IMR-90 (cell line): ENCODE results near the gene PLCH1.

ENCODE experiments used
- ELK1 ChIP-seq: fragments of 150-350 bp; IDR thresholded peaks from 2 replicates; pipeline ENCODE4 v1.6.1; 2016; ENCODE audit warnings: low read depth, mild to moderate bottlenecking, low read length, moderate library complexity, borderline replicate concordance
- POLR2A ChIP-seq: IDR thresholded peaks from 2 replicates; pipeline ENCODE4 v1.6.1; 2012; ENCODE audit warnings: mild to moderate bottlenecking, low read depth, low read length
- TF ChIP-seq, protein P1 (sequence below): conservative IDR thresholded peaks from 2 replicates; pipeline ENCODE4 v1.5.1; 2012; ENCODE audit warnings: mild to moderate bottlenecking, low read depth, low read length, improper control_type of control experiment

DNA sequence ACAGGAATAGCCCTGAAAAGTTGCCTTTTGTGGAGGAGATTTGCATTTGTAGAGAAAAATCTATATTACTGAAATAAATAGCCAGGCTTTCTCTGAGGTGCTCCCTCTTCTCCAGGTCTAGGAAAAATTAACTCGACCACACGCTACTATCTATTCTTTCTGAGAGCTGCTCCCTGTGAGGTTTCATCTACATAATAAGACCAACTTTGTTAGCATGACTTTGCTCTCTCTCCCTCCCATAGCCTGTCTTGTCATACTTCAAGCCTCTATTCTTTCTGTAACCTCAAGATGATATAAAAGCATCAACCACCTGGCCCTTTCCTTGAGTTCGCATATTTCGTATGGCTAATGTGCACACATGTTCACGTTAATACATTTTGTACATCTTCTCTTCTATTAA, 375.6 kb downstream of the PLCH1 start:
- TF ChIP-seq, protein P1, sequence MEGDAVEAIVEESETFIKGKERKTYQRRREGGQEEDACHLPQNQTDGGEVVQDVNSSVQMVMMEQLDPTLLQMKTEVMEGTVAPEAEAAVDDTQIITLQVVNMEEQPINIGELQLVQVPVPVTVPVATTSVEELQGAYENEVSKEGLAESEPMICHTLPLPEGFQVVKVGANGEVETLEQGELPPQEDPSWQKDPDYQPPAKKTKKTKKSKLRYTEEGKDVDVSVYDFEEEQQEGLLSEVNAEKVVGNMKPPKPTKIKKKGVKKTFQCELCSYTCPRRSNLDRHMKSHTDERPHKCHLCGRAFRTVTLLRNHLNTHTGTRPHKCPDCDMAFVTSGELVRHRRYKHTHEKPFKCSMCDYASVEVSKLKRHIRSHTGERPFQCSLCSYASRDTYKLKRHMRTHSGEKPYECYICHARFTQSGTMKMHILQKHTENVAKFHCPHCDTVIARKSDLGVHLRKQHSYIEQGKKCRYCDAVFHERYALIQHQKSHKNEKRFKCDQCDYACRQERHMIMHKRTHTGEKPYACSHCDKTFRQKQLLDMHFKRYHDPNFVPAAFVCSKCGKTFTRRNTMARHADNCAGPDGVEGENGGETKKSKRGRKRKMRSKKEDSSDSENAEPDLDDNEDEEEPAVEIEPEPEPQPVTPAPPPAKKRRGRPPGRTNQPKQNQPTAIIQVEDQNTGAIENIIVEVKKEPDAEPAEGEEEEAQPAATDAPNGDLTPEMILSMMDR, result no peak
- TF ChIP-seq POLR2A (no peak), ELK1 (no peak)
